ENCODE measurements around the gene NPPC. TPM values are rescaled to one million over a fixed set of nuclear protein-coding genes. Genes with fewer than 3 reads are reported as not detected.
"Not testable (repeated sequence)": the region's sequence is repeated elsewhere in the genome, so short reads cannot be mapped to it uniquely, and the experiment has no call there.

NPPC gene
- total RNA-seq, 1 donor from 2014 or later, result 18.5 TPM

GRCh38 chr2:231955758-231956472 is 29.7 kb upstream of the NPPC start:
- TF ChIP-seq CTCF (IDR thresholded peaks at IDR 0.05; ENCODE audit: partially characterized antibody, unreplicated experiment), result no peak
- no peaks in the 10 kb centered on the region for H3K36me3 Mint-ChIP-seq (ENCODE audit: unreplicated experiment)
- no peak overlapping the region for H3K4me3 Mint-ChIP-seq (ENCODE audit: unreplicated experiment)
- peaks cover 2% of the 10 kb centered on the region for H3K4me1 Mint-ChIP-seq (ENCODE audit: low read depth, unreplicated experiment)
- H3K9me3 Mint-ChIP-seq (ENCODE audit: unreplicated experiment), result no peaks in the 10 kb centered on the region
- H3K27me3 Mint-ChIP-seq (ENCODE audit: unreplicated experiment), result peaks cover 6% of the 10 kb centered on the region
- DNase-seq, result no peak
- H3K27ac Mint-ChIP-seq (ENCODE audit: unreplicated experiment), result no peak overlapping the region

GRCh38 chr2:231951452-231952035 is 25.3 kb upstream of the NPPC start:
- H3K9me3 Mint-ChIP-seq (ENCODE audit: unreplicated experiment), result no peaks in the 10 kb centered on the region
- H3K36me3 Mint-ChIP-seq (ENCODE audit: unreplicated experiment), result no peaks in the 10 kb centered on the region
- no peak overlapping the region for H3K4me3 Mint-ChIP-seq (ENCODE audit: unreplicated experiment)
- TF ChIP-seq CTCF (IDR thresholded peaks at IDR 0.05; ENCODE audit: partially characterized antibody, unreplicated experiment), result no peak
- H3K27me3 Mint-ChIP-seq (ENCODE audit: unreplicated experiment), result peaks cover 3% of the 10 kb centered on the region
- no peaks in the 10 kb centered on the region for H3K4me1 Mint-ChIP-seq (ENCODE audit: low read depth, unreplicated experiment)
- H3K27ac Mint-ChIP-seq (ENCODE audit: unreplicated experiment), result no peak overlapping the region
- no peak for DNase-seq

GRCh38 chr2:231947694-231948093 is 21.5 kb upstream of the NPPC start:
- no peak for DNase-seq
- H3K36me3 Mint-ChIP-seq (ENCODE audit: unreplicated experiment), result no peaks in the 10 kb centered on the region
- H3K9me3 Mint-ChIP-seq (ENCODE audit: unreplicated experiment), result no peaks in the 10 kb centered on the region
- no peak overlapping the region for H3K4me3 Mint-ChIP-seq (ENCODE audit: unreplicated experiment)
- no peak for TF ChIP-seq CTCF (IDR thresholded peaks at IDR 0.05; ENCODE audit: partially characterized antibody, unreplicated experiment)
- peaks cover 3% of the 10 kb centered on the region for H3K27me3 Mint-ChIP-seq (ENCODE audit: unreplicated experiment)
- no peak overlapping the region for H3K27ac Mint-ChIP-seq (ENCODE audit: unreplicated experiment)
- no peaks in the 10 kb centered on the region for H3K4me1 Mint-ChIP-seq (ENCODE audit: low read depth, unreplicated experiment)

GRCh38 chr2:231947112-231947511 is 20.9 kb upstream of the NPPC start:
- not testable (repeated sequence) for H3K4me1 Mint-ChIP-seq (ENCODE audit: low read depth, unreplicated experiment); H3K36me3 Mint-ChIP-seq (ENCODE audit: unreplicated experiment); DNase-seq; H3K4me3 Mint-ChIP-seq (ENCODE audit: unreplicated experiment); H3K27ac Mint-ChIP-seq (ENCODE audit: unreplicated experiment); H3K9me3 Mint-ChIP-seq (ENCODE audit: unreplicated experiment); H3K27me3 Mint-ChIP-seq (ENCODE audit: unreplicated experiment)

GRCh38 chr2:231946241-231946814 is 20.1 kb upstream of the NPPC start:
- Mint-ChIP-seq H3K4me1 (ENCODE audit: low read depth, unreplicated experiment) (no peaks in the 10 kb centered on the region), H3K4me3 (ENCODE audit: unreplicated experiment) (no peak overlapping the region), H3K36me3 (ENCODE audit: unreplicated experiment) (peaks cover 2% of the 10 kb centered on the region), H3K27me3 (ENCODE audit: unreplicated experiment) (peaks cover 7% of the 10 kb centered on the region), H3K9me3 (ENCODE audit: unreplicated experiment) (no peaks in the 10 kb centered on the region), H3K27ac (ENCODE audit: unreplicated experiment) (no peak overlapping the region)
- TF ChIP-seq CTCF (IDR thresholded peaks at IDR 0.05; ENCODE audit: partially characterized antibody, unreplicated experiment), result no peak
- no peak for DNase-seq

Data from glutamatergic neuron (in vitro differentiated cells).